HepG2 (cell line): ENCODE results near the gene NSMCE1. TPM values are rescaled to one million over a fixed set of nuclear protein-coding genes. Genes with fewer than 3 reads are reported as not detected.

Source experiments
- BCL6 ChIP-seq: IDR thresholded peaks from 2 replicates; pipeline ENCODE4 v1.6.1; 2016; ENCODE audit warnings: missing genetic modification reagents, missing compliant biosample characterization
- BHLHE40 ChIP-seq: IDR thresholded peaks from 2 replicates; pipeline ENCODE4 v1.6.1; 2011; ENCODE audit warnings: low read length, improper control_type of control experiment
- DNMT3B ChIP-seq: conservative IDR thresholded peaks from 2 replicates; pipeline ENCODE4 v1.6.1; 2016; ENCODE audit warnings: missing biosample characterization, control low read depth
- KLF9 ChIP-seq: IDR thresholded peaks from 2 replicates; pipeline ENCODE4 v1.6.1; 2016; ENCODE audit warnings: low read depth
- MBD4 ChIP-seq: IDR thresholded peaks from 2 replicates; pipeline ENCODE4 v1.6.1; 2012; ENCODE audit warnings: low read length, inconsistent platforms, borderline replicate concordance
- ONECUT2 ChIP-seq: sonication (generic); formaldehyde crosslinking; IDR thresholded peaks from 2 replicates; pipeline ENCODE4 v1.4.0; 2020; ENCODE audit warnings: missing genetic modification reagents
- REXO4 ChIP-seq: sonication (generic); formaldehyde crosslinking; IDR thresholded peaks from 2 replicates; pipeline ENCODE4 v1.8.0; 2022; ENCODE audit warnings: missing genetic modification reagents, mild to moderate bottlenecking, borderline replicate concordance
- RNF2 ChIP-seq: fragments of 450-650 bp; conservative IDR thresholded peaks from 2 replicates; pipeline ENCODE4 v1.6.1; 2016; ENCODE audit warnings: low read depth
- SMC3 ChIP-seq: IDR thresholded peaks from 2 replicates; pipeline ENCODE4 v1.6.1; 2011; ENCODE audit warnings: low read length, improper control_type of control experiment
- SNAI1 ChIP-seq: sonication (generic); formaldehyde crosslinking; IDR thresholded peaks from 2 replicates; pipeline ENCODE4 v1.5.0; 2020; ENCODE audit warnings: mild to moderate bottlenecking, missing genetic modification reagents, borderline replicate concordance
- TCF7 ChIP-seq: sonication (generic); IDR thresholded peaks from 2 replicates; pipeline ENCODE4 v1.6.1; 2016; ENCODE audit warnings: antibody characterized with exemption, low read depth
- ZC3H13 ChIP-seq: sonication (generic); formaldehyde crosslinking; IDR thresholded peaks from 2 replicates; pipeline ENCODE4 v1.8.1; 2023; ENCODE audit warnings: mild to moderate bottlenecking, missing genetic modification reagents, moderate library complexity
- ZFP36L2 ChIP-seq: sonication (generic); formaldehyde crosslinking; IDR thresholded peaks from 2 replicates; pipeline ENCODE4 v1.4.0; 2020; ENCODE audit warnings: missing genetic modification reagents
- ZNF234 ChIP-seq: sonication (generic); formaldehyde crosslinking; conservative IDR thresholded peaks from 2 replicates; pipeline ENCODE4 v1.5.1; 2020; ENCODE audit warnings: mild to moderate bottlenecking, missing genetic modification reagents
- ZNF431 ChIP-seq: sonication (generic); formaldehyde crosslinking; IDR thresholded peaks from 2 replicates; pipeline ENCODE4 v1.9.0; 2022; ENCODE audit warnings: missing genetic modification reagents, low read depth, mild to moderate bottlenecking, borderline replicate concordance
- polyA plus RNA-seq, 8 experiments: library from polyadenylated mRNA; depleted of rRNA in 3 of 8; stranded (reverse) in 7 of 8; unstranded in 1 of 8; fragments of >200 nt; fragmentation: Illumina TruSeq in 4 of 8; extraction: Trizol in 4 of 8; gene quantifications; 2 replicates each; pipeline versions ENCODE4 v1.2.1 to v1.2.3, GENCODE V29; 2011 to 2016; ENCODE audit warnings: low read depth in 4 of 8, missing spikeins in 1 of 8, mixed read lengths in 1 of 8; ENCODE audit not compliant: insufficient read depth in 1 of 8
- total RNA-seq, 5 experiments: library from RNA; depleted of rRNA; stranded (reverse); fragments of >200 nt; fragmentation: Illumina TruSeq; extraction: Trizol; gene quantifications; 2 replicates each; pipeline ENCODE4 v1.2.3, GENCODE V29; 2016; ENCODE audit warnings: low read depth in 1 of 5
- TF ChIP-seq, protein P1 (sequence below): sonication (generic); formaldehyde crosslinking; IDR thresholded peaks from 2 replicates; pipeline ENCODE4 v1.5.1; 2020; ENCODE audit warnings: missing genetic modification reagents, mild to moderate bottlenecking, borderline replicate concordance
- TF ChIP-seq, protein P2 (sequence below): sonication (generic); formaldehyde crosslinking; IDR thresholded peaks from 2 replicates; pipeline ENCODE4 v1.8.0; 2022; ENCODE audit warnings: missing genetic modification reagents, mild to moderate bottlenecking, inconsistent platforms, borderline replicate concordance
- TF ChIP-seq, protein P3 (sequence below): sonication (generic); formaldehyde crosslinking; conservative IDR thresholded peaks from 2 replicates; pipeline ENCODE4 v1.8.0; 2022; ENCODE audit warnings: missing genetic modification reagents
- TF ChIP-seq, protein P4 (sequence below): IDR thresholded peaks from 2 replicates; pipeline ENCODE4 v1.6.1; 2016; ENCODE audit warnings: mild to moderate bottlenecking, missing biosample characterization, missing genetic modification reagents
- TF ChIP-seq, protein P5 (sequence below): sonication (generic); formaldehyde crosslinking; IDR thresholded peaks from 2 replicates; pipeline ENCODE4 v1.5.0; 2020; ENCODE audit warnings: missing genetic modification reagents, mild to moderate bottlenecking, borderline replicate concordance
- TF ChIP-seq, protein P6 (sequence below): sonication (generic); formaldehyde crosslinking; IDR thresholded peaks from 2 replicates; pipeline ENCODE4 v1.5.0; 2020; ENCODE audit warnings: mild to moderate bottlenecking, missing genetic modification reagents, borderline replicate concordance

The NSMCE1 gene
- total and polyA plus RNA-seq, 2 of the 13 experiments (the other 11 are each of a cell fraction or from before 2014, with no cell fraction given), result 42.7 to 52.9 TPM

DNA sequence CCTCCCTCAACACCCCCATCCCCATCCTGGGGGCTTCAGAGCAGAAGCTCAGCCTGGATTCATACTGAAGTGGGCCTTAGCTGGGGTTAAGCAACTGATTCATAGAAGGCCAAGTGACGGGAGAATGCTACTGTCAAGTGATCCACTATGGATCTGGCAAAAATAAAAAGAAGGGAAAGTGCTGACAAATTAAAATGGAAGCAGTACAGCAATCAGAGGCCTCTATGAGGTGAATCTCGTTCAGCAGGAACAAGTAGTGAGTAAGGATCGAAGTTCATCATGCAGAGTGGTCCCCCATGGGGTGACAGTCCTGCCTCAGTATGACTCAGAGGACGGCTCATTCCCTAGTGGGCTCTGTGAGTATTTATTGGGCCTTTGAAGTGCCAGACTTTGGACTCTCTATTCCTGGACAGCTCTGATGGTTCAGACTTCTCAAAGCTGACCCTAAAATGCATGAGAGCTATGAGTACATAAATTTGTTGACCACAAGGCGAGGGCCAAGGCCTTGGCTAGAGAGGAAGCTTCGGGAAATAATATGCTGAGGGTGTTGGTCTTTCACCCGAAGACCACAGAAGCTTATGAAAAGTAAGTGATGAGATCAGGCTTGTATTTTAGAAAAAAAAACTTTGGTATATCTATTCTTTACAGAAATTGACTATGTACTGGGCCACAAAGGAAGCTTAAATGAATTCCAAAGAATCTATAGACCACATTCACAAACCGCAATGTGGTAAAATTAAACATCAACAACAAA, 5.3 kb upstream of the NSMCE1 start (continued):
- TF ChIP-seq, protein P1, sequence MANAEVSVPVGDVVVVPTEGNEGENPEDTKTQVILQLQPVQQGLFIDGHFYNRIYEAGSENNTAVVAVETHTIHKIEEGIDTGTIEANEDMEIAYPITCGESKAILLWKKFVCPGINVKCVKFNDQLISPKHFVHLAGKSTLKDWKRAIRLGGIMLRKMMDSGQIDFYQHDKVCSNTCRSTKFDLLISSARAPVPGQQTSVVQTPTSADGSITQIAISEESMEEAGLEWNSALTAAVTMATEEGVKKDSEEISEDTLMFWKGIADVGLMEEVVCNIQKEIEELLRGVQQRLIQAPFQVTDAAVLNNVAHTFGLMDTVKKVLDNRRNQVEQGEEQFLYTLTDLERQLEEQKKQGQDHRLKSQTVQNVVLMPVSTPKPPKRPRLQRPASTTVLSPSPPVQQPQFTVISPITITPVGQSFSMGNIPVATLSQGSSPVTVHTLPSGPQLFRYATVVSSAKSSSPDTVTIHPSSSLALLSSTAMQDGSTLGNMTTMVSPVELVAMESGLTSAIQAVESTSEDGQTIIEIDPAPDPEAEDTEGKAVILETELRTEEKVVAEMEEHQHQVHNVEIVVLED (CRISPR knock-in tag), result peak; percentile 60; the same call in 1 of the 2 replicates
- TF ChIP-seq ZC3H13 (CRISPR knock-in tag), result no peak
- TF ChIP-seq, protein P2, sequence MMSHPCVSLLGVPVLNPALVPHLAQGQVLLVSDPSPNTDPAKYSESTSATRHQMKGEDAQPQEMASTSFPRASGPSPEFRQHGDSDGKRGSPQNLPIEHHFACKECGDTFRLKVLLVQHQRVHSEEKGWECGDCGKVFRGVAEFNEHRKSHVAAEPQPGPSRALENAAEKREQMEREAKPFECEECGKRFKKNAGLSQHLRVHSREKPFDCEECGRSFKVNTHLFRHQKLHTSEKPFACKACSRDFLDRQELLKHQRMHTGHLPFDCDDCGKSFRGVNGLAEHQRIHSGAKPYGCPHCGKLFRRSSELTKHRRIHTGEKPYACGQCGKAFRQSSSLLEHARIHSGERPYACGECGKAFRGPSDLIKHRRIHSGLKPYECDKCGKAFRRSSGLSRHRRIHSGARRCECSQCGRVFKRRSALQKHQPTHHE (CRISPR knock-in tag), result no peak
- TF ChIP-seq, protein P3, sequence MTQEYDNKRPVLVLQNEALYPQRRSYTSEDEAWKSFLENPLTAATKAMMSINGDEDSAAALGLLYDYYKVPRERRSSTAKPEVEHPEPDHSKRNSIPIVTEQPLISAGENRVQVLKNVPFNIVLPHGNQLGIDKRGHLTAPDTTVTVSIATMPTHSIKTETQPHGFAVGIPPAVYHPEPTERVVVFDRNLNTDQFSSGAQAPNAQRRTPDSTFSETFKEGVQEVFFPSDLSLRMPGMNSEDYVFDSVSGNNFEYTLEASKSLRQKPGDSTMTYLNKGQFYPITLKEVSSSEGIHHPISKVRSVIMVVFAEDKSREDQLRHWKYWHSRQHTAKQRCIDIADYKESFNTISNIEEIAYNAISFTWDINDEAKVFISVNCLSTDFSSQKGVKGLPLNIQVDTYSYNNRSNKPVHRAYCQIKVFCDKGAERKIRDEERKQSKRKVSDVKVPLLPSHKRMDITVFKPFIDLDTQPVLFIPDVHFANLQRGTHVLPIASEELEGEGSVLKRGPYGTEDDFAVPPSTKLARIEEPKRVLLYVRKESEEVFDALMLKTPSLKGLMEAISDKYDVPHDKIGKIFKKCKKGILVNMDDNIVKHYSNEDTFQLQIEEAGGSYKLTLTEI (CRISPR knock-in tag), result no peak
- TF ChIP-seq, protein P4, sequence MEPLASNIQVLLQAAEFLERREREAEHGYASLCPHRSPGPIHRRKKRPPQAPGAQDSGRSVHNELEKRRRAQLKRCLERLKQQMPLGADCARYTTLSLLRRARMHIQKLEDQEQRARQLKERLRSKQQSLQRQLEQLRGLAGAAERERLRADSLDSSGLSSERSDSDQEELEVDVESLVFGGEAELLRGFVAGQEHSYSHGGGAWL (CRISPR knock-in tag), result peak; percentile 37; the same call in 1 of the 2 replicates
- 0 out of 2 replicates have a peak, but pooled peaks have one; percentile 24 for TF ChIP-seq RNF2
- no peak for TF ChIP-seq KLF9 (CRISPR knock-in tag)
- TF ChIP-seq TCF7, result peak; percentile 99
- peak; percentile 100 for TF ChIP-seq BCL6
- TF ChIP-seq, protein P5, sequence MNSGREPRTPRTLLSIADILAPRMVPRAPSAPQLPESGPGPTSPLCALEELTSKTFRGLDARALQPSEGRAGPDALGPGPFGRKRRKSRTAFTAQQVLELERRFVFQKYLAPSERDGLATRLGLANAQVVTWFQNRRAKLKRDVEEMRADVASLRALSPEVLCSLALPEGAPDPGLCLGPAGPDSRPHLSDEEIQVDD (CRISPR knock-in tag), result no peak
- TF ChIP-seq MBD4, result no peak; the same call in 1 of the 2 replicates
- no peak for TF ChIP-seq REXO4 (CRISPR knock-in tag)
- TF ChIP-seq DNMT3B (CRISPR knock-in tag), result peak; percentile 97; the same call in 1 of the 2 replicates
- TF ChIP-seq, protein P6, sequence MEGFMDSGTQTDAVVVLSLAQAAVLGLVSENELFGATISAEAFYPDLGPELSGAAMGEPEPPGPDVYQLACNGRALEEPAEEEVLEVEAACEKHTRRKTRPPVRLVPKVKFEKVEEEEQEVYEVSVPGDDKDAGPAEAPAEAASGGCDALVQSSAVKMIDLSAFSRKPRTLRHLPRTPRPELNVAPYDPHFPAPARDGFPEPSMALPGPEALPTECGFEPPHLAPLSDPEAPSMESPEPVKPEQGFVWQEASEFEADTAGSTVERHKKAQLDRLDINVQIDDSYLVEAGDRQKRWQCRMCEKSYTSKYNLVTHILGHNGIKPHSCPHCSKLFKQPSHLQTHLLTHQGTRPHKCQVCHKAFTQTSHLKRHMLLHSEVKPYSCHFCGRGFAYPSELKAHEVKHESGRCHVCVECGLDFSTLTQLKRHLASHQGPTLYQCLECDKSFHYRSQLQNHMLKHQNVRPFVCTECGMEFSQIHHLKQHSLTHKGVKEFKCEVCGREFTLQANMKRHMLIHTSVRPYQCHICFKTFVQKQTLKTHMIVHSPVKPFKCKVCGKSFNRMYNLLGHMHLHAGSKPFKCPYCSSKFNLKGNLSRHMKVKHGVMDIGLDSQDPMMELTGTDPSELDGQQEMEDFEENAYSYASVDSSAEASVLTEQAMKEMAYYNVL (CRISPR knock-in tag), result peak; percentile 68; the same call in 1 of the 2 replicates
- no peak for TF ChIP-seq ZNF234 (CRISPR knock-in tag)
- TF ChIP-seq BHLHE40, result peak; percentile 47
- TF ChIP-seq ZFP36L2, result no peak; the same call in 1 of the 2 replicates
- peak; percentile 91; the same call in 1 of the 2 replicates for TF ChIP-seq ZNF431
- peak; percentile 72 for TF ChIP-seq SMC3
- TF ChIP-seq SNAI1 (CRISPR knock-in tag), result no peak
- peak; percentile 71; the same call in 1 of the 2 replicates for TF ChIP-seq ONECUT2 (CRISPR knock-in tag)
